ENCODE measurements around the gene C18orf63. TPM values are rescaled to one million over a fixed set of nuclear protein-coding genes. Genes with fewer than 3 reads are reported as not detected.
"Not testable (repeated sequence)": the region's sequence is repeated elsewhere in the genome, so short reads cannot be mapped to it uniquely, and the experiment has no call there.

C18orf63 gene
- total RNA-seq, 2 experiments from 2014 or later, result not detected

DNA sequence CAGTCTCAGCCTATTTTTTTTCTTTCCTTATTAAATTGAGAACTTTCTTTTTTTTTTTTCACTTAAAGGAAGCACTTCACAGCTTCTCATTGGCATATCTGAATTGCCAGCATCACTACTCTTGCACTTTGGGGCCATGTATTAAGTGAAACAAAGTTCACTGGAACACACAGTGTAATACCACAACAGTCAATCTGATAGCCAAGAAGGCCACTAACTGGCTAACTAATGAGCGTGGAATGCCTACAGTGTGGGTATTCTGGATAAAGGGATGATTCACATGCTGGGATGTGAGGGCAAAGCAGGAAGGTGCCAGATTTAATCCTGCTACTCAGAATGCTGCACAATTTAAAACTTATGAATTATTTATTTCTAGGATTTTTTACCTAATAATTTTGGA, 11.7 kb upstream of the C18orf63 start:
- ChIA-PET CTCF (no interaction called here), POLR2A (no interaction called here)
- no peaks in the 10 kb centered on the region for H3K9me3 Mint-ChIP-seq (ENCODE audit: insufficient read depth)
- H3K4me3 Mint-ChIP-seq, result no peak overlapping the region
- H3K36me3 Mint-ChIP-seq (ENCODE audit: low read depth), result no peaks in the 10 kb centered on the region
- no peak overlapping the region for H3K27ac Mint-ChIP-seq
- no peaks in the 10 kb centered on the region for H3K4me1 Mint-ChIP-seq (ENCODE audit: low read depth)
- ATAC-seq, result no peak
- H3K27me3 Mint-ChIP-seq (ENCODE audit: low read depth), result peaks cover 44% of the 10 kb centered on the region
- DNase-seq, result no peak

- Mint-ChIP-seq H3K27ac (no peak overlapping the region), H3K9me3 (ENCODE audit: insufficient read depth) (no peaks in the 10 kb centered on the region), H3K36me3 (ENCODE audit: low read depth) (no peaks in the 10 kb centered on the region), H3K4me1 (ENCODE audit: low read depth) (no peaks in the 10 kb centered on the region), H3K27me3 (ENCODE audit: low read depth) (peaks cover 32% of the 10 kb centered on the region), H3K4me3 (no peak overlapping the region)
- POLR2A ChIA-PET, result no interaction called here
- ATAC-seq, result peak; percentile 92
- CTCF ChIA-PET, result interaction anchor here (0.5 to 3.7 kb wide), 26 partner anchors 10 to 243 kb away, joined by 3 to 25 read pairs (median 4); partner anchors contain the start of gene CNDP2
- DNase-seq, result peak; percentile 37
Measured at GRCh38 chr18:74310411-74310810, 5.2 kb upstream of the C18orf63 start.

GRCh38 chr18:74311000-74311399, 4.6 kb upstream of the C18orf63 start:
- ChIA-PET CTCF (interaction anchor here (0.9 to 3.7 kb wide), 14 partner anchors 10 to 241 kb away, joined by 3 to 25 read pairs (median 4); partner anchors contain the start of gene CNDP2), POLR2A (interaction anchor here (1.2 kb wide), 1 partner anchor 10 kb away, joined by 3 read pairs; no protein-coding TSS in a partner anchor)
- peaks cover 27% of the 10 kb centered on the region for H3K27me3 Mint-ChIP-seq (ENCODE audit: low read depth)
- no peaks in the 10 kb centered on the region for H3K4me1 Mint-ChIP-seq (ENCODE audit: low read depth)
- no peak overlapping the region for H3K27ac Mint-ChIP-seq
- no peak overlapping the region for H3K4me3 Mint-ChIP-seq
- H3K9me3 Mint-ChIP-seq (ENCODE audit: insufficient read depth), result no peaks in the 10 kb centered on the region
- no peak for ATAC-seq
- no peak for DNase-seq
- no peaks in the 10 kb centered on the region for H3K36me3 Mint-ChIP-seq (ENCODE audit: low read depth)

DNA sequence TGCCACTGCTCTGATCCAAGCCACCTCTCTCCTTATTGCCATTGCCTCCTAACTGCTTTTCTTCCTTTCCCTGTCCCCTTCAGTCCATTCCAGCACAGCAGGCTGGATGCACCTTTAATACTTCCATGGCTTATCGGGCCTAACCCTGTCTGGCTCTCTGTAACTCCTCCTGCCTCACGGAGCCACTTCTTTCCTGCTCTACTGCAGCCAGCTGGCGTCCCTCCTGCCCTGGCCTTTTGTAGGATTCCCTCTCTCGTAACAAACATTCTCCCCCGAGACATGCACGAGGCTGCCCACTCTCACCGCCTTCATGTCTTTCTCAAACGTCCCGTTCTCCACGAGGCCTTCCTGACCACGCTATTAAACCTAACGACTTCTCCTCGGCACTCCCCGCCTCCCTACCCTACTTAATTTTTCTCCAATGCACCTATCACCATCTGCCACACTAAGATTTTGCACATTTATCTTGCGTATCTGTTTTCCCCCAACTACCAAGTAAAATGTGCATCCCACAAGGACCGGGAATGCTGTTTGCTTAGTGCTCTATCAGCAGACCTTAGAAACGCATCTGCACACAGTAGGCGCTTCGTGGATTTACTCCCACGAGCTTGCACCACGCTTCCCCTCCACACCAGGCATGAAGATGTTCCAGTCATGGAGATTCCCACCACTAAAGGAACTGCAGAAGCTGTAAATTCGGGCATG, 728 bp upstream of the C18orf63 start:
- DNase-seq, result no peak
- Mint-ChIP-seq H3K36me3 (ENCODE audit: low read depth) (no peaks in the 10 kb centered on the region), H3K4me1 (ENCODE audit: low read depth) (no peaks in the 10 kb centered on the region), H3K9me3 (ENCODE audit: insufficient read depth) (no peaks in the 10 kb centered on the region), H3K27ac (no peak overlapping the region), H3K27me3 (ENCODE audit: low read depth) (peaks cover 8% of the 10 kb centered on the region), H3K4me3 (no peak overlapping the region)
- ChIA-PET POLR2A (no interaction called here), CTCF (no interaction called here)
- ATAC-seq, result no peak

GRCh38 chr18:74316257-74317170, 875 bp downstream of the C18orf63 start:
- ChIA-PET POLR2A (no interaction called here), CTCF (no interaction called here)
- H3K9me3 Mint-ChIP-seq (ENCODE audit: insufficient read depth), result no peaks in the 10 kb centered on the region
- no peaks in the 10 kb centered on the region for H3K4me1 Mint-ChIP-seq (ENCODE audit: low read depth)
- ATAC-seq (no peak), DNase-seq (no peak)
- H3K27me3 Mint-ChIP-seq (ENCODE audit: low read depth), result peaks cover 7% of the 10 kb centered on the region
- no peak overlapping the region for H3K4me3 Mint-ChIP-seq
- H3K36me3 Mint-ChIP-seq (ENCODE audit: low read depth), result no peaks in the 10 kb centered on the region
- H3K27ac Mint-ChIP-seq, result no peak overlapping the region

DNA sequence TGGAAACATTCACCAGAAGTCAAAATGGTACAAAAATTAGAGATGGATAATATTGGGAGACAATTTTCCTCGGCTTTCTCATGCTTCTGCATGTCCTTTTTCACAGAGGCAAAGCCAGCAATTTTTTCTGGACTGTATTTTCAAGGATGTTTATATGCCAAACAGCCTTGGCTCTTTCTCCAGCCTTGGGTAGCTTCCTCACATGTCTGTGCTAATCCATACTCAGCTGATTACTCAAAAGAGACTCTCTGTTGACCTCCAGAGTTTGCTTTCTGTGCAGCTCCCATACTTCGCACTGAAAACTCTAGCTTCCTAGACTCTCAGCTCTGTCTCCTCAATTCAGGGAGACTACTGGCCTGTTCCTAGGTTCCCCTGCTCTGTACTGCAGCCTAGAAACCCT, 10.6 kb downstream of the C18orf63 start:
- no peaks in the 10 kb centered on the region for H3K36me3 Mint-ChIP-seq (ENCODE audit: low read depth)
- POLR2A ChIA-PET, result no interaction called here
- CTCF ChIA-PET, result no interaction called here
- no peaks in the 10 kb centered on the region for H3K4me1 Mint-ChIP-seq (ENCODE audit: low read depth)
- no peaks in the 10 kb centered on the region for H3K9me3 Mint-ChIP-seq (ENCODE audit: insufficient read depth)
- H3K27me3 Mint-ChIP-seq (ENCODE audit: low read depth), result peaks cover 23% of the 10 kb centered on the region
- H3K4me3 Mint-ChIP-seq, result no peak overlapping the region
- no peak for DNase-seq
- ATAC-seq, result no peak
- H3K27ac Mint-ChIP-seq, result no peak overlapping the region

- peaks cover 23% of the 10 kb centered on the region for H3K27me3 Mint-ChIP-seq (ENCODE audit: low read depth)
- H3K4me1 Mint-ChIP-seq (ENCODE audit: low read depth); H3K27ac Mint-ChIP-seq; H3K4me3 Mint-ChIP-seq; H3K36me3 Mint-ChIP-seq (ENCODE audit: low read depth); DNase-seq; POLR2A ChIA-PET; H3K9me3 Mint-ChIP-seq (ENCODE audit: insufficient read depth); CTCF ChIA-PET; ATAC-seq: not testable (repeated sequence)
Measured at GRCh38 chr18:74326791-74327190, 11.2 kb downstream of the C18orf63 start.

- Mint-ChIP-seq H3K9me3 (ENCODE audit: insufficient read depth) (no peaks in the 10 kb centered on the region), H3K4me3 (no peak overlapping the region), H3K27me3 (ENCODE audit: low read depth) (peaks cover 23% of the 10 kb centered on the region), H3K36me3 (ENCODE audit: low read depth) (no peaks in the 10 kb centered on the region), H3K27ac (no peak overlapping the region), H3K4me1 (ENCODE audit: low read depth) (no peaks in the 10 kb centered on the region)
- POLR2A ChIA-PET, result no interaction called here
- ATAC-seq, result no peak
- CTCF ChIA-PET, result no interaction called here
- DNase-seq, result no peak
Measured at GRCh38 chr18:74328206-74328605, 12.6 kb downstream of the C18orf63 start.

DNA sequence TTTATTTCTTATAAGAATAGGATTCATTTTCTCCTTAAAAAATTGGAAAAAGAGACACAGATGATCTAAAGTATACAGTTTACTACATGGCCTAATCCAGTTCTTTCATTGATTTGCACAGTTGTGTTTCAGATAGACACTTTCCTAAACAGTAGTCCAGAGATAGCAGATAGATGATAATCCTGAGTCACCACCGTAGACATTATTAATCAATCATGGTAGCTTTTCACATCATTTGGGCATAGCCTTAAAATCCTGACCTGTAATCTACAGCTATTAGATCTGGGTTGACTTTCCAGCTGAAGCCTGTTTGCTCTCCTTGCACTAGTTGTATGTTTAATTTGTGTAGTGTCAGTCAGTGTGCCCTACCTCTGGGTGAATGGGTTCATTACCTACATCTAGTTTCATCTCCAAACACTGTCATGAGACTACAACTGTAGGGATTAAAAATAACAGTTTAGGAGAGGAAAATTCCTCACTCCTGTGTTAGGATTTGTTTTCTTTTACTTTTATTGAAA, 14.1 kb downstream of the C18orf63 start:
- no peak for DNase-seq
- Mint-ChIP-seq H3K36me3 (ENCODE audit: low read depth) (no peaks in the 10 kb centered on the region), H3K4me3 (no peak overlapping the region), H3K9me3 (ENCODE audit: insufficient read depth) (no peaks in the 10 kb centered on the region), H3K27me3 (ENCODE audit: low read depth) (peaks cover 23% of the 10 kb centered on the region), H3K27ac (no peak overlapping the region), H3K4me1 (ENCODE audit: low read depth) (peaks cover 3% of the 10 kb centered on the region)
- ATAC-seq, result no peak
- ChIA-PET CTCF (interaction anchor here (1.3 kb wide), 1 partner anchor 12 kb away, joined by 6 read pairs; no protein-coding TSS in a partner anchor), POLR2A (no interaction called here)

DNA sequence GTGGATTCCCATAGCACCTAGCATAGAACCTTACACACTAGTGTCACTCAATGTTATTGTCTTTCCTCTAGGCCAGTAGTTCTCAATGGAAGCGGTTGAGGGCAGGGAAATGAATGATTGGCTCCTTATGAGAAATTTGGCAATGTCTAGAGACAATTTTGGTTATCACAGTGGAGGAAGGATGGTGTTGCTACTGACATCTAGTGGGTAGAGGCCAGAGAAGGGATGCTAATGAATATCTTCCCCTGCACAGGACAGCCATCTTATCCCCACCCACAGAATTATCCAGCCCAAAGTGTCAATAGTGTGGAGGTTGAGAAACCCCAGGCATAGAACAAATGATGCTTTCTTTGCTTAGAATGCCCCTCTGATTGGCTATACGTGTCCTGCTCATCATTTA, 15.8 kb downstream of the C18orf63 start:
- CTCF ChIA-PET, result no interaction called here
- DNase-seq (no peak), ATAC-seq (no peak)
- H3K36me3 Mint-ChIP-seq (ENCODE audit: low read depth), result no peaks in the 10 kb centered on the region
- peaks cover 3% of the 10 kb centered on the region for H3K4me1 Mint-ChIP-seq (ENCODE audit: low read depth)
- no peak overlapping the region for H3K4me3 Mint-ChIP-seq
- no peaks in the 10 kb centered on the region for H3K9me3 Mint-ChIP-seq (ENCODE audit: insufficient read depth)
- POLR2A ChIA-PET, result no interaction called here
- no peak overlapping the region for H3K27ac Mint-ChIP-seq
- H3K27me3 Mint-ChIP-seq (ENCODE audit: low read depth), result peaks cover 18% of the 10 kb centered on the region

DNA sequence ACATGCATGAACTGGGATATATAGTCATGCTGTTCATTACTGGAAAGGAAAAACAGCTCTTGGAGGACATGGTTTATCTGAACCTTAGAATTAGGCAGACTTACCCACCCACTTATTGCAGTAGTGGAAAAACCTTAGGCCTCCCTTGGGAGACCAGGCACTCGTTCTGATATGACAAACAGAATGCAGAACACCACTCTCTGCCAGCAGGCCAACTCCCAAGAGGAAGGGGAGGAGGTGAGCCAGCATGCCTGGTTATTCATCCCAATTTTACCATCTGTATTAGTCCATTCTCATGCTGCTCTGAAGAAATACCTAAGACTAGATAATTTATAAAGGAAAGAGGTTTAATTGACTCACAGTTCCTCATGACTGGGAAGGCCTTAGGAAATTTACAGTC, 17.5 kb downstream of the C18orf63 start:
- no peak overlapping the region for H3K27ac Mint-ChIP-seq
- H3K36me3 Mint-ChIP-seq (ENCODE audit: low read depth), result no peaks in the 10 kb centered on the region
- CTCF ChIA-PET, result interaction anchor here (1.1 to 1.7 kb wide), 2 partner anchors 9 to 22 kb away, joined by 4 to 5 read pairs; no protein-coding TSS in a partner anchor
- peaks cover 26% of the 10 kb centered on the region for H3K27me3 Mint-ChIP-seq (ENCODE audit: low read depth)
- no peak overlapping the region for H3K4me3 Mint-ChIP-seq
- POLR2A ChIA-PET, result no interaction called here
- H3K4me1 Mint-ChIP-seq (ENCODE audit: low read depth), result peaks cover 3% of the 10 kb centered on the region
- H3K9me3 Mint-ChIP-seq (ENCODE audit: insufficient read depth), result no peaks in the 10 kb centered on the region
- ATAC-seq (no peak), DNase-seq (no peak)

All from activated CD8-positive, alpha-beta T cell treated with anti-CD3 and anti-CD28 coated beads, Interleukin-2, amount 10 ng/mL, durations not matched to agents 7 days and 5 days (primary cell).